Neuronal stem cell (in vitro differentiated cells): ENCODE measurements around the gene IL1B.

ENCODE experiments used
- DNase-seq: peaks from one replicate; pipeline ENCODE4 v3.0.0-alpha.2; 2013; ENCODE audit warnings: low spot score
- H2AFZ ChIP-seq: one replicate; pipeline ENCODE4 v1.6.1; 2013; ENCODE audit warnings: mild to moderate bottlenecking, low read length, inconsistent platforms
- H2AK5ac ChIP-seq: 2 replicates; pipeline ENCODE4 v1.6.1; 2013; ENCODE audit warnings: low read depth, mild to moderate bottlenecking, inconsistent platforms, low read length, moderate library complexity, mixed read lengths
- H2BK120ac ChIP-seq: 2 replicates; pipeline ENCODE4 v1.6.1; 2013; ENCODE audit warnings: low read depth, mild to moderate bottlenecking, inconsistent platforms, low read length, moderate library complexity, mixed read lengths
- H2BK12ac ChIP-seq: one replicate; pipeline ENCODE4 v1.6.1; 2013; ENCODE audit warnings: low read length, inconsistent platforms
- H2BK15ac ChIP-seq: 2 replicates; pipeline ENCODE4 v1.6.1; 2013; ENCODE audit warnings: mild to moderate bottlenecking, low read length, inconsistent platforms, mixed read lengths
- H2BK5ac ChIP-seq: one replicate; pipeline ENCODE4 v1.6.1; 2013; ENCODE audit warnings: inconsistent platforms, mild to moderate bottlenecking, low read length, moderate library complexity
- H3K14ac ChIP-seq: one replicate; pipeline ENCODE4 v1.6.1; 2013; ENCODE audit warnings: low read length, inconsistent platforms
- H3K18ac ChIP-seq: 2 replicates; pipeline ENCODE4 v1.6.1; 2013; ENCODE audit warnings: low read length, inconsistent platforms
- H3K23ac ChIP-seq: 2 replicates; pipeline ENCODE4 v1.6.1; 2013; ENCODE audit warnings: low read depth, mild to moderate bottlenecking, mixed read lengths, low read length, inconsistent platforms; ENCODE audit not compliant: poor library complexity
- H3K27ac ChIP-seq: replicated peaks from 3 replicates; pipeline ENCODE4 v1.5.1; 2013; ENCODE audit warnings: low read length, inconsistent platforms
- H3K27me3 ChIP-seq, 3 experiments: 2 replicates each; pipeline ENCODE4 v1.6.1; 2013; ENCODE audit warnings: low read length in 3 of 3, mild to moderate bottlenecking in 2 of 3, inconsistent platforms in 1 of 3, low read depth in 1 of 3, mixed read lengths in 1 of 3, moderate library complexity in 1 of 3; ENCODE audit not compliant: control insufficient read depth in 3 of 3, insufficient read depth in 3 of 3
- H3K36me3 ChIP-seq, 2 donors: replicated peaks in 1 of 2; 2 replicates each; pipeline ENCODE4 v1.6.1; 2013; ENCODE audit warnings: low read length in 2 of 2; ENCODE audit not compliant: control insufficient read depth in 2 of 2, insufficient read depth in 2 of 2
- H3K4ac ChIP-seq: 2 replicates; pipeline ENCODE4 v1.6.1; 2013; ENCODE audit warnings: inconsistent platforms, mild to moderate bottlenecking, low read length, moderate library complexity
- H3K4me1 ChIP-seq, 2 donors: 1 replicate in 1 of 2; 2 replicates in 1 of 2; pipeline ENCODE4 v1.6.1; 2013; ENCODE audit warnings: low read length in 2 of 2, low read depth in 1 of 2; ENCODE audit not compliant: control insufficient read depth in 2 of 2, insufficient read depth in 1 of 2
- H3K4me2 ChIP-seq: one replicate; pipeline ENCODE4 v1.6.1; 2013; ENCODE audit warnings: mild to moderate bottlenecking, low read length, inconsistent platforms; ENCODE audit not compliant: insufficient read depth, poor library complexity, severe bottlenecking
- H3K4me3 ChIP-seq, 2 donors: 2 replicates each; pipeline ENCODE4 v1.5.1; 2013; ENCODE audit warnings: low read length in 2 of 2, mild to moderate bottlenecking in 2 of 2, inconsistent platforms in 1 of 2, moderate library complexity in 1 of 2
- H3K79me1 ChIP-seq: one replicate; pipeline ENCODE4 v1.6.1; 2013; ENCODE audit warnings: low read depth, mild to moderate bottlenecking, inconsistent platforms, low read length, moderate library complexity
- H3K9ac ChIP-seq: one replicate; pipeline ENCODE4 v1.6.1; 2013; ENCODE audit warnings: mild to moderate bottlenecking, low read depth, low read length, inconsistent platforms; ENCODE audit not compliant: poor library complexity
- H3K9me3 ChIP-seq, 2 donors: replicated peaks in 1 of 2; 2 replicates each; pipeline versions ENCODE3 to v1.6.1; 2013; ENCODE audit warnings: low read length in 2 of 2, mild to moderate bottlenecking in 2 of 2, inconsistent platforms in 1 of 2, low read depth in 1 of 2, mixed read lengths in 1 of 2, moderate library complexity in 1 of 2; ENCODE audit not compliant: control insufficient read depth in 2 of 2, insufficient read depth in 1 of 2
- H4K8ac ChIP-seq: one replicate; pipeline ENCODE4 v1.6.1; 2013; ENCODE audit warnings: low read depth, mild to moderate bottlenecking, inconsistent platforms, low read length, moderate library complexity
- H4K91ac ChIP-seq: one replicate; pipeline ENCODE4 v1.6.1; 2013; ENCODE audit warnings: low read length, low read depth, mild to moderate bottlenecking, inconsistent platforms; ENCODE audit not compliant: poor library complexity
- WGBS, 2 donors: extraction: QIAGEN DNeasy Blood & Tissue Kit; methylation state at CpG; one replicate each; pipeline ENCODE4 v1.1.7; 2013; ENCODE audit warnings: missing lambda C conversion rate in 2 of 2, mixed read lengths in 1 of 2; ENCODE audit not compliant: insufficient read length in 2 of 2, insufficient replicate concordance in 1 of 2; ENCODE audit errors: extremely low coverage in 2 of 2; 5-methylcytosine and 5-hydroxymethylcytosine counted together

Gene IL1B

DNA sequence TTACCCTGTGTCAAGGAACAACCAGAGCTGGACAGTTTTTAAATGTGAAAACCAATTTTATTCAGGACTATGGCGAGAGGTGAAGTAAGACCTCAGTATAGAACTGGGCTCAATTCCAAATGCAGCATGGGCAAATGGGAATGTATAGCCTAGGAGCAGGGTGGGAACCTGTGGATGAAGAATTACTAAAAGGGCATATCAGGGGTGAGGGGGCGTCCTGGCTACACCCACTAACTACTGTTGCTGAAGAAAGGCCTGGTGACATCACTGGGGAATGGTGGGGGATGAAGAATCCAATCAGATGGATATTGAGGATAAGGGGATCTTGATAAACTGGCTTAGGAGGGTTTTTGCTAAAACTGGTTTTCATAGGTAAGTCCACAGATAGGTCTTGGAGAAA, 47.1 kb upstream of the IL1B start:
- Histone ChIP-seq H3K18ac (no peak overlapping the region), H3K9me3 (no peaks in the 10 kb centered on the region), H3K23ac (no peak overlapping the region), H2BK120ac (no peak overlapping the region), H3K14ac (no peak overlapping the region), H3K4me1 (peaks cover 0 to 2% of the 10 kb centered on the region in 2 donors), H2BK5ac (no peak overlapping the region), H3K36me3 (no peaks in the 10 kb centered on the region), H2BK15ac (no peak overlapping the region), H3K79me1 (no peaks in the 10 kb centered on the region), H4K8ac (no peak overlapping the region), H2AFZ (no peak overlapping the region), H4K91ac (no peak overlapping the region), H2BK12ac (no peak overlapping the region), H3K27ac (no peak overlapping the region), H3K9ac (no peak overlapping the region), H3K4me2 (no peak overlapping the region), H2AK5ac (no peak overlapping the region), H3K4ac (no peak overlapping the region), H3K27me3 (peaks cover 0 to 3% (median 0%) of the 10 kb centered on the region in 3 experiments), H3K4me3 (no peak overlapping the region)
- WGBS, 2 donors = no CpG with 5 or more reads among the region's 2 CpGs
- DNase-seq = no peak

DNA sequence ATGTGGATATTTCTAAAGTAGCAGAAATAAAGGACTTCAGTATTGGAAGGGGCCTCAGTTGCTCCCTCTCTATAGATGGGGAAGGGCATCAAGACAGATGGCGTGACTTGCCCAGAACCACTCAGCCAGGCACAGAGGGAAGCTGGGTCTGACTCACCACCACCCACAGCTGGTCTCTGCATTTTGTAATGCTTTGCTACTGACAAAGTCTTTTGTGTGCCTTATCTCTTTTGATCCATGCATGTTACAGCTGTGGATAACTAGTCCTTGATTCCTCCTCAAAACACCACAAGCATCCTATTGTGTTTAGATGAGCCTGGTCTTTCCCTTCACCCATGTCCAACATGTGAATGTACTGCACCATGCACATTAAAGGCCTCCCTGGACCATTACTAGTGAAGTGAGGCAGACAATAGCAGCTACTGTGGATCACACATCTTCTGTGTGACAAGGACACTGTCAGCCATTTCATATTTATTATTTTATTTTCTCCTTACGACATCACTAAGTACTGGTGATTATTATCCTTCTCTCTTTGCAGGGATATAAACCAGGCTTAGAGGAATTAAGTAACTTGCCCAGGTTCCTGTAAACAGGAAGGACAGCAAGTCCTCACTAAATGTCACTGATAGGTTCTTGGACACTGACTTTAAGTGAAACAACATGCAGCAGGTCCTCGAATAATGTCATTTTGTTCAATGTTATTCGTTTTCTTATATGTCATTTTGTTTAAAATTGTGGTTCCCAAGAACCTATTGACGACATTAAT, 44.8 kb upstream of the IL1B start:
- Histone ChIP-seq H3K9ac (no peak overlapping the region), H3K23ac (no peak overlapping the region), H2AK5ac (no peak overlapping the region), H2BK120ac (no peak overlapping the region), H2BK5ac (no peak overlapping the region), H3K4me3 (no peak overlapping the region), H3K9me3 (peaks cover 0 to 2% of the 10 kb centered on the region in 2 donors), H4K8ac (no peak overlapping the region), H3K27me3 (peaks cover 0 to 3% (median 0%) of the 10 kb centered on the region in 3 experiments), H2BK15ac (no peak overlapping the region), H3K79me1 (no peaks in the 10 kb centered on the region), H2AFZ (no peak overlapping the region), H3K4me1 (peaks cover 0 to 2% of the 10 kb centered on the region in 2 donors), H3K27ac (no peak overlapping the region), H3K14ac (no peak overlapping the region), H3K4me2 (no peak overlapping the region), H3K36me3 (no peaks in the 10 kb centered on the region), H3K18ac (no peak overlapping the region), H3K4ac (no peak overlapping the region), H2BK12ac (no peak overlapping the region), H4K91ac (no peak overlapping the region)
- no CpG with 5 or more reads among the region's 5 CpGs for WGBS, 2 donors
- DNase-seq = no peak

DNA sequence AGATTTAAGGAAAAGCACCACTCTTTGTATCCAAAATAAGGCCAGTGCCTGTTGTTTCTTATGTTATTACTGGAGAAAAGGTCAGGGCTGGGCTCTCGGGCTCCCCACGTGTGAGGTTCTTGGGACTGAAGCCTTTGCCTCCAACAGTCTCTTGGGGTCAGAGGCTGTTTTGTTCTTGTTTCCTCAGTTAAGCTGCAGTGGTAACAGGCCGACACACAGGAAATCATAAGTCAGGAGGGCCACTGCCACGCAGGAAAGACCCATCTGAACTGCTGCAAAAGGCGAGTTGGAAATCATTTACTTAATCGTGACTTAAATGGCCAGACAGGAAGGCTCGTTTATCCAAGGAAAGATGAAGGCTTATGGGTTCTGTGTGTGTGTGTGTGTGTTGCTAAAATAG, 44.1 kb upstream of the IL1B start:
- H3K36me3 ChIP-seq = no peaks in the 10 kb centered on the region
- H2AFZ ChIP-seq = no peak overlapping the region
- H3K27me3 ChIP-seq = peaks cover 0 to 3% (median 0%) of the 10 kb centered on the region in 3 experiments
- no peak overlapping the region for H3K4me2 ChIP-seq
- H2BK120ac ChIP-seq = no peak overlapping the region
- no peak overlapping the region for H3K18ac ChIP-seq
- no peak overlapping the region for H4K8ac ChIP-seq
- no peak overlapping the region for H2BK15ac ChIP-seq
- H3K9ac ChIP-seq = no peak overlapping the region
- no peak overlapping the region for H3K23ac ChIP-seq
- no peak overlapping the region for H2BK5ac ChIP-seq
- no peak overlapping the region for H3K4me3 ChIP-seq
- no peak overlapping the region for H3K4ac ChIP-seq
- H2AK5ac ChIP-seq = no peak overlapping the region
- no peaks in the 10 kb centered on the region for H3K79me1 ChIP-seq
- peaks cover 0 to 2% of the 10 kb centered on the region in 2 donors for H3K4me1 ChIP-seq
- DNase-seq = no peak
- no peak overlapping the region for H4K91ac ChIP-seq
- peaks cover 0 to 2% of the 10 kb centered on the region in 2 donors for H3K9me3 ChIP-seq
- no CpG with 5 or more reads among the region's 7 CpGs for WGBS, 2 donors
- H3K14ac ChIP-seq = no peak overlapping the region
- H3K27ac ChIP-seq = no peak overlapping the region
- H2BK12ac ChIP-seq = no peak overlapping the region

DNA sequence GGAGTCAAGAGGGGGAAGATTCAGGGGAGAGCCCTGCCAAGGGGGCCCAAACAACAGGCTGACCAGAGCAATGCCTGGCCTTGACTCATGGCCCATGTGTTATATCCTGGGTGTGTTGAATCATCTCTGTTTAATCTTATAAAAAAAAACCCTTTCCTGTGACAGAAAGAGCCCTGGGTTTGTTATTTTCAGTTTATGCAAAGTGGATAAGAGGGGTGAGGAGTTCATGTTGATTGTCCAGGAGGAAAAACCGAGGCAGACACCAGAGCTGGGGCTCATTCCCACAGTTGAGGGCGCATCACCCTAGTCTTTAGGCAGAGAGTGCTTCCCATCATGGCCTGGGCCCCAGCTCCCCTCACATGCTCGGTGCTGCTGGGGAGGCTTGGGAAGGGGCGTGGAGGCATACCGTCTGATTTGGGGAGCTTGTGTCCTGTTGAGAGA, 43.5 kb upstream of the IL1B start:
- Histone ChIP-seq H4K91ac (no peak overlapping the region), H3K18ac (peak overlapping the region; percentile 74), H2BK5ac (no peak overlapping the region), H3K27me3 (peaks cover 0 to 3% (median 0%) of the 10 kb centered on the region in 3 experiments), H3K23ac (no peak overlapping the region), H3K9me3 (peaks cover 0 to 2% of the 10 kb centered on the region in 2 donors), H3K36me3 (no peaks in the 10 kb centered on the region), H4K8ac (no peak overlapping the region), H3K4me3 (no peak overlapping the region), H2BK12ac (peak overlapping the region; percentile 89), H3K9ac (no peak overlapping the region), H3K4me1 (peaks cover 0 to 2% of the 10 kb centered on the region in 2 donors), H3K4me2 (no peak overlapping the region), H3K79me1 (no peaks in the 10 kb centered on the region), H2BK15ac (no peak overlapping the region), H2AFZ (no peak overlapping the region), H2AK5ac (no peak overlapping the region), H2BK120ac (no peak overlapping the region), H3K27ac (no peak overlapping the region), H3K4ac (no peak overlapping the region), H3K14ac (no peak overlapping the region)
- no CpG with 5 or more reads among the region's 5 CpGs for WGBS, 2 donors
- DNase-seq = no peak
